ENCODE measurements around the gene OR2S2.

- no peak for TF ChIP-seq EZH2 (IDR thresholded peaks at IDR 0.05)
- TF ChIP-seq POLR2AphosphoS5 (IDR thresholded peaks at IDR 0.05; ENCODE audit: borderline replicate concordance, low read depth, low read length): no peak
- TF ChIP-seq FOXP2 (optimal IDR thresholded peaks at IDR 0.05; ENCODE audit: control extremely low read depth, extremely low read length, insufficient read depth): no peak
Measured at GRCh38 chr9:35920051-35920620, 37.8 kb downstream of the OR2S2 start.

Data from SK-N-MC (cell line).